MCF 10A (cell line): ENCODE results near the gene POLR1D. TPM values are rescaled to one million over a fixed set of nuclear protein-coding genes. Genes with fewer than 3 reads are reported as not detected.

Experiments used
- Bru-seq: library from RNA; stranded (reverse); fragments of 400-500 nt; gene quantifications from one replicate; lab custom pipeline; 2021; lab: Mats Ljungman, UMichigan
- BruChase-seq, 2 experiments: library from RNA; stranded (reverse); fragments of 400-500 nt; gene quantifications; one replicate each; lab custom pipeline; 2021; lab: Mats Ljungman, UMichigan
- BruUV-seq: library from RNA; stranded (reverse); fragments of 400-500 nt; replicated peaks from 2 replicates; lab custom pipeline; 2021; lab: Mats Ljungman, UMichigan
- CTCF ChIA-PET: fragments of 300-600 bp; sonication (Branson Sonifier 250); formaldehyde crosslinking; extraction: SDS; loops from one replicate; lab custom pipeline; 2021; ENCODE audit warnings: antibody characterized with exemption, inconsistent platforms; lab: Yijun Ruan, JAX
- POLR2A ChIA-PET: fragments of 300-600, 350-650 bp; sonication (Branson Sonifier 250); formaldehyde crosslinking; extraction: SDS; loops from one replicate; lab custom pipeline; 2020; ENCODE audit warnings: antibody characterized with exemption, inconsistent platforms; lab: Yijun Ruan, JAX
- DNase-seq: peaks from one replicate; pipeline ENCODE4 v3.0.0-alpha.2; 2018; ENCODE audit not compliant: unreplicated experiment
- H3K27ac Mint-ChIP-seq: one replicate; pipeline ENCODE4 v1.8.0; 2022; ENCODE audit warnings: mild to moderate bottlenecking, low read depth, mixed read lengths; ENCODE audit not compliant: unreplicated experiment
- H3K27me3 Mint-ChIP-seq: one replicate; pipeline ENCODE4 v1.8.0; 2022; ENCODE audit warnings: mixed read lengths; ENCODE audit not compliant: insufficient read depth, unreplicated experiment
- H3K36me3 Mint-ChIP-seq: one replicate; pipeline ENCODE4 v1.8.0; 2022; ENCODE audit warnings: mild to moderate bottlenecking, moderate library complexity, mixed read lengths; ENCODE audit not compliant: insufficient read depth, unreplicated experiment
- H3K4me1 Mint-ChIP-seq: one replicate; pipeline ENCODE4 v1.8.0; 2022; ENCODE audit warnings: mixed read lengths; ENCODE audit not compliant: insufficient read depth, unreplicated experiment
- H3K4me3 Mint-ChIP-seq: one replicate; pipeline ENCODE4 v1.8.0; 2022; ENCODE audit warnings: mild to moderate bottlenecking, moderate library complexity, mixed read lengths; ENCODE audit not compliant: unreplicated experiment
- H3K9me3 Mint-ChIP-seq: one replicate; pipeline ENCODE4 v1.8.0; 2022; ENCODE audit warnings: mixed read lengths; ENCODE audit not compliant: unreplicated experiment
- CTCF ChIP-seq: fragments of 200-600 bp; IDR thresholded peaks from one replicate; pipeline ENCODE4 v1.8.0; 2022; ENCODE audit warnings: antibody characterized with exemption, mild to moderate bottlenecking; ENCODE audit not compliant: unreplicated experiment
- intact Hi-C: fragments of 100-400 bp; cut with micrococcal nuclease; formaldehyde crosslinking; loops from 2 replicates; pipeline ENCODE4 v1.14.1; 2022
- long read RNA-seq: library from polyadenylated mRNA; stranded (forward); transcript quantifications from one replicate; pipeline ENCODE4 v2.0.0, GENCODE V29; 2022
- total RNA-seq: library from RNA; stranded (reverse); gene quantifications from 2 replicates; pipeline ENCODE4 v1.2.3, GENCODE V29; 2022

The POLR1D gene
- total RNA-seq: 123 and 146 TPM in 2 replicates
- percentile 72 among the genes with signal in this experiment for Bru-seq, nascent RNA
- BruChase-seq, experiment 1, labeled RNA remaining after a 6-hour chase: percentile 67 among the genes with signal in this experiment
- percentile 71 among the genes with signal in this experiment for BruChase-seq, experiment 2, labeled RNA remaining after a 2-hour chase
- long read RNA-seq, transcript POLR1D-201 (2 exons, 1,166 nt): minor isoform, 29 of 181 reads
- long read RNA-seq, transcript POLR1D-203 (3 exons, 2,036 nt): major isoform, 124 of 181 reads
- long read RNA-seq, partial matches to known transcripts: 0 of 181 reads
- long read RNA-seq, other reads (novel, unspliced or antisense): 21 of 181 reads

- TF ChIP-seq CTCF: no peak
- peak within 1 kb of the TSS; percentile 74 for H3K27ac Mint-ChIP-seq
- intact Hi-C loops: loop anchor here (2.0 kb wide), 4 partner anchors 65 to 205 kb away; partner anchors contain the start of gene MTIF3
- POLR2A ChIA-PET: interaction anchor here (0.6 to 8.6 kb wide), 48 partner anchors 8 to 1037 kb away, joined by 3 to 226 read pairs (median 8); partner anchors contain the start of genes CDX2, GTF3A, MTIF3 and POMP
- DNase-seq: peak; percentile 91
- no peaks in the 10 kb centered on the region for H3K9me3 Mint-ChIP-seq
- peaks cover 34% of the 10 kb centered on the region for H3K36me3 Mint-ChIP-seq
- BruUV-seq: no TSS peak
- peaks cover 54% of the 10 kb centered on the region for H3K4me1 Mint-ChIP-seq
- peak within 1 kb of the TSS; percentile 93 for H3K4me3 Mint-ChIP-seq
- CTCF ChIA-PET: interaction anchor here (0.6 to 2.5 kb wide), 11 partner anchors 8 to 246 kb away, joined by 3 to 12 read pairs (median 4); no protein-coding TSS in a partner anchor
- H3K27me3 Mint-ChIP-seq: no peaks in the 10 kb centered on the region
These were observed at the start of gene POLR1D for GRCh38 chr13:27621366-27622101. Gene POLR1D (plus strand): TSS chr13:27621892. CDS start chr13:27621984, 92 bp downstream.

DNA sequence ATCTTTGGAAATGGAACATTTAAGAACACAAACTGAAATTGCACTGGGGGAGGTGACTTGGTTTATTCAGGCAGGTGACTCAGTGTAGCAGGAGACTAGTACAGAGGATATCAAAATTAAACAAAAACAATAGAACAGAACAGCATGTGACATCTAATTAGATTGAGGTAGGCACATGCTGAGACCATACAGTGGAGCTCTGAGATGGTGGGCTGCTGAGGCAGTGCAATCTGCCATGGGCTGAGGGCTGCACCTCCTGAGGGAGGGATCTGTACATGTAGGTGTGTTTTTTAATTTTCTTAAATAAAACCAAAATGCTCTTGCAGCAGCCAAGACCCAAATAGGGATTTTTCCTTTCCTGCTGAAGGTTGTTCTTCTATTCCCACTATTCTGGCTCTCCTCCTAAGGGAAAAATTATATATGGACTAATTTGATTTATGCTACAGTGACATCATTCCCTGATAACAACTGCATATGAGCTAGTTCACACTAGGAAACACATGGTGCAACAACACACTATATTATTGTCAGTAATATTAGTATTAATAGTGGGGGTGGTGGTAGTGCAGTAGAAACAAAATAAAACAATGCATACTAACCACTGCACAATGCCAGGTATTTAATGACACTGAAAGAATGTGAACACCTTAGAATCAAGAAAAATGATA, 49.3 kb upstream of the POLR1D start:
- no peak for DNase-seq
- Mint-ChIP-seq H3K36me3 (peaks cover 6% of the 10 kb centered on the region), H3K27ac (no peak overlapping the region), H3K9me3 (peaks cover 8% of the 10 kb centered on the region), H3K4me1 (peaks cover 12% of the 10 kb centered on the region), H3K4me3 (no peak overlapping the region), H3K27me3 (no peaks in the 10 kb centered on the region)
- intact Hi-C loops: no loop called here
- BruUV-seq: no TSS peak
- ChIA-PET CTCF (interaction anchor here (0.6 kb wide), 1 partner anchor 203 kb away, joined by 5 read pairs; no protein-coding TSS in a partner anchor), POLR2A (interaction anchor here (0.6 to 3.4 kb wide), 6 partner anchors 47 to 1100 kb away, joined by 3 to 11 read pairs (median 4); partner anchors contain the start of gene LNX2)
- TF ChIP-seq CTCF: no peak

- DNase-seq: no peak
- peak overlapping the region; percentile 63 for H3K27ac Mint-ChIP-seq
- no peaks in the 10 kb centered on the region for H3K27me3 Mint-ChIP-seq
- peaks cover 8% of the 10 kb centered on the region for H3K9me3 Mint-ChIP-seq
- BruUV-seq: no TSS peak
- TF ChIP-seq CTCF: no peak
- H3K4me3 Mint-ChIP-seq: no peak overlapping the region
- peaks cover 12% of the 10 kb centered on the region for H3K4me1 Mint-ChIP-seq
- H3K36me3 Mint-ChIP-seq: peaks cover 6% of the 10 kb centered on the region
- intact Hi-C loops: no loop called here
- POLR2A ChIA-PET: interaction anchor here (0.7 to 3.4 kb wide), 4 partner anchors 46 to 136 kb away, joined by 3 to 11 read pairs (median 4); partner anchors contain the start of gene LNX2
- CTCF ChIA-PET: interaction anchor here (0.6 kb wide), 2 partner anchors 203 to 1119 kb away, joined by 3 to 5 read pairs; no protein-coding TSS in a partner anchor
These were observed 48.4 kb upstream of the POLR1D start for GRCh38 chr13:27573265-27573664.
